ENCODE measurements around the gene RCSD1.

DNA sequence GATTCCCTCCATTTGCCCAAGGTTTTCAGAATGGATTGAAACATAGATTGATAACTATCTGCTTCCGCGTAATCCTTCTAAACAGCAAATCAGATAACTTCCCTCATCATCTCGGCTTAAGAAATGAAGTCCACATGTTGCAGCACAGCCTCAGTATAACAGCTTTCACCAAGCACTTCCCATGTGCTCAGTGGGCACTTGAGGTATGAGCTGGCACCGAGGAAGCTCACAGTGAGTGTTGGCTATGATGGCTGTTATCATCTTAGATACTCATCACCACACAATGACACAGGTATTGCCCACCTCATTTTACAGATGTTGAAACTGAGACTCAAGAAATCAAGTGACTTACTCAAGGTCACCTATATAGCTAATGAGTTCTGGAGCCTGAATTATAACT lies 43.2 kb downstream of the RCSD1 start:
- TF ChIP-seq CTCF (IDR thresholded peaks at IDR 0.05) (no peak), POLR2A (IDR thresholded peaks at IDR 0.05) (no peak)

Data from uterus (tissue), 2 donors.